ENCODE measurements around the gene FLG. TPM values are rescaled to one million over a fixed set of nuclear protein-coding genes. Genes with fewer than 3 reads are reported as not detected.
"Not testable (repeated sequence)": the region's sequence is repeated elsewhere in the genome, so short reads cannot be mapped to it uniquely, and the experiment has no call there.

FLG gene
- total RNA-seq, 2 donors from 2014 or later = not detected

GRCh38 chr1:152313319-152313801 lies 11.7 kb downstream of the FLG start:
- no peak for ATAC-seq
- Mint-ChIP-seq H3K36me3 (no peaks in the 10 kb centered on the region), H3K27ac (no peak overlapping the region), H3K27me3 (peaks cover 7 to 8% of the 10 kb centered on the region in 2 donors), H3K4me1 (ENCODE audit: low read depth in 2 of 2) (peaks cover 0 to 7% of the 10 kb centered on the region in 2 donors), H3K9me3 (peaks cover 6% of the 10 kb centered on the region), H3K4me3 (no peak overlapping the region)
- no peak for DNase-seq (ENCODE audit: low spot score)

DNA sequence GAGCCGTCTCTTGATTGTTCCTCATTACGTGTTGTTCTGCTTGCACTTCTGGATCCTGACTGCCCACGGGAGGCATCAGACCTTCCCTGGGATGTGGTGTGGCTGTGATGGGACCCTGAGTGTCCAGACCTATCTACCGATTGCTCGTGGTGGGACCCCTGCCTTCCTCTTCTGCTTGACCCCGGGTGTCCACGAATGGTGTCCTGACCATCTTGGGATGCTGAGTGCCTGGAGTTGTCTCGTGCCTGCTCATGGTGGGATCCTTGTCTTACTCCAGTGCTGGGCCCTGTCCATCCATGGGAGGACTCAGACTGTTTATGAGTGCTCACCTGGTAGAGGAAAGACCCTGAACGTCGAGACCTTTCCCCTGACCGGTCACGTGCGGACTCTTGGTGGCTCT lies 12.9 kb downstream of the FLG start:
- H3K4me1 Mint-ChIP-seq (ENCODE audit: low read depth in 2 of 2); H3K4me3 Mint-ChIP-seq; H3K27ac Mint-ChIP-seq; H3K9me3 Mint-ChIP-seq; H3K27me3 Mint-ChIP-seq; H3K36me3 Mint-ChIP-seq; ATAC-seq; DNase-seq (ENCODE audit: low spot score): not testable (repeated sequence)

GRCh38 chr1:152309955-152310354 lies 15.1 kb downstream of the FLG start:
- H3K36me3 Mint-ChIP-seq = no peaks in the 10 kb centered on the region
- H3K27me3 Mint-ChIP-seq = peaks cover 7 to 9% of the 10 kb centered on the region in 2 donors
- peaks cover 6% of the 10 kb centered on the region for H3K9me3 Mint-ChIP-seq
- H3K4me3 Mint-ChIP-seq = no peak overlapping the region
- no peak for ATAC-seq
- DNase-seq (ENCODE audit: low spot score) = no peak
- H3K4me1 Mint-ChIP-seq (ENCODE audit: low read depth in 2 of 2) = peaks cover 0 to 7% of the 10 kb centered on the region in 2 donors
- H3K27ac Mint-ChIP-seq = no peak overlapping the region

GRCh38 chr1:152309320-152309901 lies 15.6 kb downstream of the FLG start:
- not testable (repeated sequence) for H3K4me1 Mint-ChIP-seq (ENCODE audit: low read depth in 2 of 2); H3K4me3 Mint-ChIP-seq; H3K27me3 Mint-ChIP-seq; DNase-seq (ENCODE audit: low spot score); H3K9me3 Mint-ChIP-seq; H3K36me3 Mint-ChIP-seq; ATAC-seq; H3K27ac Mint-ChIP-seq

GRCh38 chr1:152308758-152309157 lies 16.3 kb downstream of the FLG start:
- H3K36me3 Mint-ChIP-seq; ATAC-seq; H3K4me3 Mint-ChIP-seq; H3K27ac Mint-ChIP-seq; H3K27me3 Mint-ChIP-seq; H3K9me3 Mint-ChIP-seq; H3K4me1 Mint-ChIP-seq (ENCODE audit: low read depth in 2 of 2); DNase-seq (ENCODE audit: low spot score): not testable (repeated sequence)

DNA sequence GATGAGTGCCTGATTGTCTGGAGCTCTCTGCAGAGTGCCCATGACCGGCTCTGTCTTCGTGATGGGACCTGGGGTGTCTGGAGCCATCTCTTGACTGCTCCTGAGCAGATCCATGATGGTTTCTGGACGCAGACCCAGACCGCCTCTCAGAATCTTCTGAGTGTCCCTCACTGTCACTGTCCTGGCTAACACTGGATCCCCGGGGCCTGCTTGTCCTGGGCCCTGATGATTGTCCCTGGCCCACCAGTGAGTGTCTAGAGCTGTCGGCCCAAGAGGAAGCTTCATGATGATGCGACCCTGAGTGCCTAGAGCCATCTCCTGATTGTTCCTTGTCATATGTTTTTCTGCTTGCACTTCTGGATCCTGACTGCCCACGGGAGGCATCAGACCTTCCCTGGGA lies 17.1 kb downstream of the FLG start:
- H3K27me3 Mint-ChIP-seq; H3K4me1 Mint-ChIP-seq (ENCODE audit: low read depth in 2 of 2); H3K4me3 Mint-ChIP-seq; H3K27ac Mint-ChIP-seq; H3K36me3 Mint-ChIP-seq; DNase-seq (ENCODE audit: low spot score); ATAC-seq; H3K9me3 Mint-ChIP-seq: not testable (repeated sequence)

DNA sequence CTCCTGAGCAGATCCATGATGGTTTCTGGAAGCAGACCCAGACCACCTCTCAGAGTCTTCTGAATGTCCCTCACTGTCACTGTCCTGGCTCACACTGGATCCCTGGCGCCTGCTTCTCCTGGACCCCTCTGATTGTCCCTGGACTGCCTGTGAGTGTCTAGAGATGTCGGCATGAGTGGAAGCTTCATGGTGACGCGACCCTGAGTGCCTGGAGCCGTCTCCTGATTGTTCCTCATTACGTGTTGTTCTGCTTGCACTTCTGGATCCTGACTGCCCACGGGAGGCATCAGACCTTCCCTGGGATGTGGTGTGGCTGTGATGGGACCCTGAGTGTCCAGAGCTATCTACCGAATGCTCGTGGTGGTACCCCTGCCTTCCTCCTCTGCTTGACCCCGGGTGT lies 18.9 kb downstream of the FLG start:
- DNase-seq (ENCODE audit: low spot score); H3K27ac Mint-ChIP-seq; H3K4me1 Mint-ChIP-seq (ENCODE audit: low read depth in 2 of 2); H3K9me3 Mint-ChIP-seq; H3K4me3 Mint-ChIP-seq; H3K27me3 Mint-ChIP-seq; ATAC-seq; H3K36me3 Mint-ChIP-seq: not testable (repeated sequence)

- H3K27ac Mint-ChIP-seq; H3K36me3 Mint-ChIP-seq; H3K9me3 Mint-ChIP-seq; H3K4me1 Mint-ChIP-seq (ENCODE audit: low read depth in 2 of 2); DNase-seq (ENCODE audit: low spot score); H3K4me3 Mint-ChIP-seq; ATAC-seq; H3K27me3 Mint-ChIP-seq: not testable (repeated sequence)
Observed at GRCh38 chr1:152304773-152305172, 20.3 kb downstream of the FLG start.

DNA sequence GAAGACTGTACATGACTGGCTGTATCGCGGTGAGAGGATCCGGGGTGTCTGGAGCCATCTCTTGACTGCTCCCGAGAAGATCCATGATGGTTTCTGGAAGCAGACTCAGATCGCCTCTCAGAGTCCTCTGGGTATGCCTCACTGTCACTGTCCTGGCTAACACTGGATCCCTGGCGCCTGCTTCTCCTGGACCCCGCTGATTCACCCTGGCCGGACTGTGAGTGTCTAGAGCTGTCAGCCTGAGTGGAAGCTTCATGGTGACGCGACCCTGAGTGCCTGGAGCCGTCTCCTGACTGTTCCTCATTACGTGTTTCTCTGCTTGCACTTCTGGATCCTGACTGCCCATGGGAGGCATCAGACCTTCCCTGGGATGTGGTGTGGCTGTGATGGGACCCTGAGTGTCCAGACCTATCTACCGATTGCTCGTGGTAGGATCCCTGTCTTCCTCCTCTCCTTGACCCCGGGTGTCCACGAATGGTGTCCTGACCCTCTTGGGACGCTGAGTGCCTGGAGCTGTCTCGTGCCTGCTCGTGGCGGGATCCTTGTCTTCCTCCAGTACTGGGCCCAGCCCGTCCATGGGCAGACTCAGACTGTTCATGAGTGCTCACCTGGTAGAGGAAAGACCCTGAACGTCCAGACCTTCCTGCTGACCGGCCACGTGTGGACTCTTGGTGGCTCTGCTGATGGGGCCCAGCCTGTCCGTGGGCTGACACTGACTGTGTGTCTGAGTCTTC lies 21.7 kb downstream of the FLG start:
- DNase-seq (ENCODE audit: low spot score); H3K4me3 Mint-ChIP-seq; H3K36me3 Mint-ChIP-seq; H3K9me3 Mint-ChIP-seq; H3K27ac Mint-ChIP-seq; H3K4me1 Mint-ChIP-seq (ENCODE audit: low read depth in 2 of 2); ATAC-seq: not testable (repeated sequence)
- peaks cover 7 to 10% of the 10 kb centered on the region in 2 donors for H3K27me3 Mint-ChIP-seq

DNA sequence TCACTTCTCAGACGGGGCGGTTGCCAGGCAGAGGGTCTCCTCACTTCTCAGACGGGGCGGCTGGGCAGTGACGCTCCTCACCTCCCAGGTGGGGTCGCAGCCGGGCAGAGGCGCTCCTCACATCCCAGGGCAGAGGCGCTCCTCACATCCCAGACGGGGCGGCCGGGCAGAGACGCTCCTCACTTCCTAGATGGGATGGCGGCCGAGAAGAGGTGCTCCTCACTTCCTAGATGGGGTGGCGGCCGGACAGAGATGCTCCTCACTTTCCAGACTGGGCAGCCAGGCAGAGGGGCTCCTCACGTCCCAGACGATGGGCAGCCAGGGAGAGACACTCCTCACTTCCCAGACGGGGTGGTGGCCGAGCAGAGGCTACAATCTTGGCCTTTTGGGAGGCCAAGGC lies 68.6 kb downstream of the FLG start:
- not testable (repeated sequence) for H3K4me1 Mint-ChIP-seq (ENCODE audit: low read depth in 2 of 2); H3K9me3 Mint-ChIP-seq; H3K36me3 Mint-ChIP-seq; ATAC-seq; H3K27ac Mint-ChIP-seq; H3K4me3 Mint-ChIP-seq; DNase-seq (ENCODE audit: low spot score); H3K27me3 Mint-ChIP-seq

Other genes starting within 250 kb of the FLG start
- gene TCHHL1, start 236.2 kb downstream of the FLG start, total RNA-seq = not detected
- under 1 TPM in 1 of 2 donors, not detected in 1; 0.08 TPM for gene TCHH, start 209.8 kb downstream of the FLG start, total RNA-seq
- not detected for gene RPTN, start 166.0 kb downstream of the FLG start, total RNA-seq
- not detected for gene HRNR, start 101.0 kb downstream of the FLG start, total RNA-seq
- gene FLG2, start 34.8 kb upstream of the FLG start, total RNA-seq = not detected
- gene CRNN, start 89.0 kb upstream of the FLG start, total RNA-seq = not detected
- not detected for gene LCE5A, start 185.6 kb upstream of the FLG start, total RNA-seq
- gene CRCT1, start 189.2 kb upstream of the FLG start, total RNA-seq = not detected
- not detected for gene LCE3E, start 241.5 kb upstream of the FLG start, total RNA-seq

Data from natural killer cell treated with Interleukin-12 subunit alpha and Interleukin-12 subunit beta and Interleukin-15 and Interleukin-18, amount 100 ng/mL, for 72 hours (primary cell).